B cell (primary cell): ENCODE measurements around the gene CCND1. TPM values are rescaled to one million over a fixed set of nuclear protein-coding genes. Genes with fewer than 3 reads are reported as not detected.

Source experiments
- ATAC-seq: fragments of 200-7000 bp; cut with Tn5 transposase; one replicate; pipeline ENCODE4 v1.10.0; 2021; ENCODE audit warnings: low read depth, mild to moderate bottlenecking, moderate number of reproducible peaks, moderate library complexity
- CTCF ChIA-PET: fragments of 350-600 bp; sonication (Branson Sonifier 250); formaldehyde crosslinking; loops from one replicate; lab custom pipeline; 2021; ENCODE audit warnings: antibody characterized with exemption, inconsistent platforms; lab: Charles Lee
- POLR2A ChIA-PET: fragments of 350-600 bp; sonication (Branson Sonifier 250); formaldehyde crosslinking; loops from one replicate; lab custom pipeline; 2021; ENCODE audit warnings: antibody characterized with exemption; lab: Charles Lee
- DNase-seq: peaks from one replicate; pipeline ENCODE4 v3.0.0; 2013
- H2AFZ ChIP-seq: 2 replicates; pipeline ENCODE4 v1.6.1; 2012; ENCODE audit warnings: mild to moderate bottlenecking, low read depth, low read length; ENCODE audit not compliant: insufficient read depth, poor library complexity, severe bottlenecking
- H3K27ac ChIP-seq, 2 donors: 1 replicate in 1 of 2; 2 replicates in 1 of 2; pipeline ENCODE4 v1.5.1; 2012 to 2013; ENCODE audit warnings: low read length in 2 of 2, mild to moderate bottlenecking in 2 of 2, moderate library complexity in 1 of 2
- H3K27me3 ChIP-seq, 4 experiments: fragments of 200-600 bp in 1 of 4; sonication (generic) in 1 of 4; replicated peaks in 1 of 4; 1 replicate in 2 of 4; 2 replicates in 2 of 4; pipeline versions ENCODE4 v1.6.1 to v1.7.0; 2013 to 2016; ENCODE audit warnings: low read length in 3 of 4, mild to moderate bottlenecking in 2 of 4, mixed read lengths in 1 of 4, moderate library complexity in 1 of 4; ENCODE audit not compliant: insufficient read depth in 4 of 4, control insufficient read depth in 3 of 4; ENCODE audit errors: control extremely low read depth in 1 of 4
- H3K36me3 ChIP-seq, 2 experiments: replicated peaks in 1 of 2; 1 replicate in 1 of 2; 2 replicates in 1 of 2; pipeline versions ENCODE4 v1.6.1 to v1.7.1; 2013; ENCODE audit warnings: low read length in 1 of 2; ENCODE audit not compliant: insufficient read depth in 2 of 2, control insufficient read depth in 1 of 2; ENCODE audit errors: control extremely low read depth in 1 of 2, extremely low read depth in 1 of 2
- H3K4me1 ChIP-seq, 2 donors: fragments of 200-600 bp in 1 of 2; sonication (generic) in 1 of 2; 1 replicate in 1 of 2; 2 replicates in 1 of 2; pipeline versions ENCODE4 v1.5.1 to v1.6.1; 2013 to 2017; ENCODE audit warnings: low read length in 2 of 2; ENCODE audit not compliant: control insufficient read depth in 2 of 2, insufficient read depth in 2 of 2
- H3K4me2 ChIP-seq: replicated peaks from 2 replicates; pipeline ENCODE3; 2012; ENCODE audit warnings: mild to moderate bottlenecking, low read depth, low read length; ENCODE audit not compliant: poor library complexity, severe bottlenecking
- H3K4me3 ChIP-seq, 5 experiments: fragments of 200-600 bp in 1 of 5; sonication (generic) in 1 of 5; 1 replicate in 3 of 5; 2 replicates in 2 of 5; pipeline versions ENCODE4 v1.5.1 to v1.7.0; 2011 to 2016; ENCODE audit warnings: low read length in 4 of 5, mild to moderate bottlenecking in 4 of 5, low read depth in 2 of 5, control low read depth in 1 of 5, moderate library complexity in 1 of 5; ENCODE audit not compliant: insufficient read depth in 1 of 5; ENCODE audit errors: control extremely low read depth in 1 of 5, extremely low read depth in 1 of 5
- H3K79me2 ChIP-seq: fragments of 200-600 bp; sonication (generic); one replicate; pipeline ENCODE4 v1.6.0; 2016; ENCODE audit warnings: low read length; ENCODE audit not compliant: control insufficient read depth, insufficient read depth
- H3K9ac ChIP-seq: fragments of 200-600 bp; sonication (generic); 2 replicates; pipeline ENCODE4 v1.6.1; 2017; ENCODE audit warnings: mild to moderate bottlenecking, low read length, moderate library complexity
- H3K9me3 ChIP-seq, 3 donors: one replicate each; pipeline versions ENCODE4 v1.6.1 to v1.7.1; 2013; ENCODE audit warnings: low read length in 2 of 3; ENCODE audit not compliant: control insufficient read depth in 2 of 3, insufficient read depth in 1 of 3; ENCODE audit errors: control extremely low read depth in 1 of 3
- H4K20me1 ChIP-seq: 2 replicates; pipeline ENCODE4 v1.6.0; 2012; ENCODE audit warnings: mild to moderate bottlenecking, low read length; ENCODE audit not compliant: insufficient read depth, control insufficient read depth, poor library complexity, severe bottlenecking
- H3K27ac Mint-ChIP-seq: one replicate; pipeline ENCODE4 v1.8.0; 2021; ENCODE audit warnings: mixed read lengths
- H3K27me3 Mint-ChIP-seq: one replicate; pipeline ENCODE4 v1.8.0; 2021; ENCODE audit warnings: mixed read lengths
- H3K4me1 Mint-ChIP-seq: one replicate; pipeline ENCODE4 v1.8.0; 2021; ENCODE audit warnings: mixed read lengths
- H3K4me3 Mint-ChIP-seq: one replicate; pipeline ENCODE4 v1.8.0; 2021; ENCODE audit warnings: mixed read lengths
- H3K9me3 Mint-ChIP-seq: one replicate; pipeline ENCODE4 v1.8.0; 2022; ENCODE audit warnings: mixed read lengths; ENCODE audit not compliant: insufficient read depth
- CTCF ChIP-seq: fragments of 200-600 bp; IDR thresholded peaks from one replicate; pipeline ENCODE4 v1.8.0; 2022; ENCODE audit warnings: antibody characterized with exemption, mild to moderate bottlenecking
- EZH2 ChIP-seq: IDR thresholded peaks from 2 replicates; pipeline ENCODE4 v1.6.1; 2012; ENCODE audit warnings: borderline replicate concordance, low read depth, mild to moderate bottlenecking, moderate library complexity, low read length; ENCODE audit not compliant: insufficient read depth, poor library complexity, severe bottlenecking
- WGBS: methylation state at CpG from one replicate; pipeline ENCODE4 v1.1.5; 2013; ENCODE audit warnings: missing lambda C conversion rate; ENCODE audit not compliant: insufficient coverage; 5-methylcytosine and 5-hydroxymethylcytosine counted together
- intact Hi-C: fragments of 100-400 bp; cut with micrococcal nuclease; formaldehyde crosslinking; loops from one replicate; pipeline ENCODE4 v1.10.0; 2022
- polyA plus RNA-seq: library from polyadenylated mRNA; depleted of rRNA; stranded (reverse); fragments of >200 nt; gene quantifications from 2 replicates; pipeline ENCODE4 v1.2.3, GENCODE V29; 2012
- total RNA-seq, 2 donors: library from RNA; stranded (reverse); fragments of 120-200 nt in 1 of 2; gene quantifications; 1 replicate in 1 of 2; 2 replicates in 1 of 2; pipeline versions ENCODE4 v1.2.3 to v1.2.4, GENCODE V29; 2013 to 2022

The CCND1 gene
- total and polyA plus RNA-seq, 2 donors (not counting 1 experiment from before 2014, with no cell fraction given) = 4.9 to 8.8 TPM

GRCh38 chr11:69599502-69599901 is 41.5 kb upstream of the CCND1 start:
- Histone ChIP-seq H3K79me2 (no peaks in the 10 kb centered on the region), H3K4me3 (no peak overlapping the region), H3K36me3 (no peaks in the 10 kb centered on the region), H3K4me2 (no peak overlapping the region), H3K9me3 (peaks cover 0 to 3% (median 0%) of the 10 kb centered on the region in 3 donors), H4K20me1 (no peaks in the 10 kb centered on the region), H2AFZ (no peak overlapping the region), H3K9ac (no peak overlapping the region), H3K27me3 (peaks cover 0 to 10% (median 0%) of the 10 kb centered on the region in 4 experiments), H3K4me1 (no peaks in the 10 kb centered on the region), H3K27ac (no peak overlapping the region)
- no peak for ATAC-seq
- no peak for DNase-seq
- TF ChIP-seq EZH2 = no peak
- no peak for TF ChIP-seq CTCF
- WGBS = 90% methylated on average over 11 of the region's 11 CpGs
- intact Hi-C loops = no loop called here
- Mint-ChIP-seq H3K27me3 (peaks cover 16% of the 10 kb centered on the region), H3K9me3 (no peaks in the 10 kb centered on the region), H3K4me1 (no peaks in the 10 kb centered on the region), H3K27ac (no peak overlapping the region), H3K4me3 (no peak overlapping the region)
- ChIA-PET CTCF (interaction anchor here (0.6 kb wide), 1 partner anchor 28 kb away, joined by 3 read pairs; no protein-coding TSS in a partner anchor), POLR2A (no interaction called here)

- Histone ChIP-seq H3K27me3 (peaks cover 0 to 10% (median 0%) of the 10 kb centered on the region in 4 experiments), H2AFZ (no peak overlapping the region), H3K4me1 (no peaks in the 10 kb centered on the region), H3K4me3 (no peak overlapping the region), H3K27ac (no peak overlapping the region), H3K36me3 (no peaks in the 10 kb centered on the region), H3K79me2 (no peaks in the 10 kb centered on the region), H3K9ac (no peak overlapping the region), H3K9me3 (peaks cover 0 to 3% (median 0%) of the 10 kb centered on the region in 3 donors), H4K20me1 (no peaks in the 10 kb centered on the region), H3K4me2 (no peak overlapping the region)
- no peak for TF ChIP-seq EZH2
- TF ChIP-seq CTCF = no peak
- no peak for ATAC-seq
- Mint-ChIP-seq H3K27me3 (peaks cover 17% of the 10 kb centered on the region), H3K4me1 (no peaks in the 10 kb centered on the region), H3K9me3 (no peaks in the 10 kb centered on the region), H3K4me3 (no peak overlapping the region), H3K27ac (no peak overlapping the region)
- 97% methylated on average over 5 of the region's 6 CpGs for WGBS
- ChIA-PET POLR2A (no interaction called here), CTCF (interaction anchor here (0.6 to 0.7 kb wide), 2 partner anchors 29 to 334 kb away, joined by 3 to 4 read pairs; no protein-coding TSS in a partner anchor)
- intact Hi-C loops = no loop called here
- no peak for DNase-seq
Observed at GRCh38 chr11:69600001-69600400, 41.0 kb upstream of the CCND1 start.
